Measurements from ENCODE around the gene CSNK1D.
"Not testable (repeated sequence)": the region's sequence is repeated elsewhere in the genome, so short reads cannot be mapped to it uniquely, and the experiment has no call there.

The CSNK1D gene

GRCh38 chr17:82272495-82273326, 789 bp downstream of the CSNK1D start:
- DNase-seq, result no peak

- no peak for DNase-seq
Observed at GRCh38 chr17:82271401-82271800, 2.1 kb downstream of the CSNK1D start.

- no peak for DNase-seq
Observed at GRCh38 chr17:82270651-82271050, 2.8 kb downstream of the CSNK1D start.

- no peak for DNase-seq
Observed at GRCh38 chr17:82269882-82270500, 3.5 kb downstream of the CSNK1D start.

GRCh38 chr17:82269138-82269881, 4.2 kb downstream of the CSNK1D start:
- no peak for DNase-seq

GRCh38 chr17:82267575-82268379, 5.7 kb downstream of the CSNK1D start:
- no peak for DNase-seq

GRCh38 chr17:82266142-82266541, 7.4 kb downstream of the CSNK1D start:
- DNase-seq, result no peak

- DNase-seq, result no peak
Observed at GRCh38 chr17:82263641-82264040, 9.9 kb downstream of the CSNK1D start.

- DNase-seq, result no peak
Observed at GRCh38 chr17:82262344-82262743, 11.2 kb downstream of the CSNK1D start.

GRCh38 chr17:82259972-82260961, 13.2 kb downstream of the CSNK1D start:
- DNase-seq, result not testable (repeated sequence)

GRCh38 chr17:82258555-82258954, 14.9 kb downstream of the CSNK1D start:
- no peak for DNase-seq

- DNase-seq, result no peak
Observed at GRCh38 chr17:82257473-82257872, 16.0 kb downstream of the CSNK1D start.

- DNase-seq, result no peak
Observed at GRCh38 chr17:82256242-82256885, 17.1 kb downstream of the CSNK1D start.

- no peak for DNase-seq
Observed at GRCh38 chr17:82255402-82255972, 18.0 kb downstream of the CSNK1D start.

- DNase-seq, result not testable (repeated sequence)
Observed at GRCh38 chr17:82254746-82255145, 18.8 kb downstream of the CSNK1D start.

- DNase-seq, result not testable (repeated sequence)
Observed at GRCh38 chr17:82254096-82254495, 19.4 kb downstream of the CSNK1D start.

GRCh38 chr17:82253179-82253544, 20.3 kb downstream of the CSNK1D start:
- no peak for DNase-seq

GRCh38 chr17:82252511-82253178, 20.9 kb downstream of the CSNK1D start:
- DNase-seq, result no peak

GRCh38 chr17:82250868-82251500, 22.5 kb downstream of the CSNK1D start:
- no peak for DNase-seq
